Activated T-helper 1 cell treated with anti-CD3 and anti-CD28 coated beads, Interleukin-2, amount 50 U/mL, for 16 hours (primary cell): ENCODE measurements around the gene PNPLA1.
A peak's percentile ranks its signal among the peaks of the same experiment; 100 is the strongest.
"Not testable (repeated sequence)": the region's sequence is repeated elsewhere in the genome, so short reads cannot be mapped to it uniquely, and the experiment has no call there.

Source experiments
- DNase-seq, 2 donors: peaks; one replicate each; pipeline ENCODE4 v3.0.0-alpha.2; 2020; ENCODE audit warnings: low read depth in 1 of 2, low spot score in 1 of 2

Gene PNPLA1

DNA sequence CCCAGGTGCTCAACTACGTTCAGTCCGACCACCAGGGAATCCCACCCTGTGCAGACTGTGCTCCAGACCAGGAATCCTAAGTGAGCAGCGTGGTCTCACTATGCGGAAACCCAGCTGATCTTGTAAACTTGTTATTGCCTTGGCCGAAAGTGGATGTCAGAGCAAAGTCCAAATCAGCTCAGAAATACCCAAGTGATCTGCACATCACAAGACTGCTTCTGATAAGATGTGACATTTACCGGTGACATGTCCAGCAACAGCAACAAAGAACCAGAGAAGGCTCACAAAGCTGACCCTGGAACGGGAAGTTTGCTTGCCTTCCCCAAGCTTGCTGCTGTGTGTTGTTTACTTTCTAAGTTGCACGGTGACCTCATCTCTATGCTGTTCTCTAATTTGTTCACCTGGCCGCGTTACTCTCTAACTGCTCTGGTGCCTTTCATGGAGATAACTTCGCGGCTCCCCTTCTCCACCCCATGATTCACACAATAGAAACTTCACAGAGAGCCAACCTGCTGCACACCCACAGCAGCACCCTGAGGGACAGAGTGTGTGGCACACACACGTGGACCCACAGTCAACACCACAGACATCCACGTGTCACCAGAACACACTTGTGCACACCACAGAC lies 65.1 kb downstream of the PNPLA1 start:
- DNase-seq = no peak

DNA sequence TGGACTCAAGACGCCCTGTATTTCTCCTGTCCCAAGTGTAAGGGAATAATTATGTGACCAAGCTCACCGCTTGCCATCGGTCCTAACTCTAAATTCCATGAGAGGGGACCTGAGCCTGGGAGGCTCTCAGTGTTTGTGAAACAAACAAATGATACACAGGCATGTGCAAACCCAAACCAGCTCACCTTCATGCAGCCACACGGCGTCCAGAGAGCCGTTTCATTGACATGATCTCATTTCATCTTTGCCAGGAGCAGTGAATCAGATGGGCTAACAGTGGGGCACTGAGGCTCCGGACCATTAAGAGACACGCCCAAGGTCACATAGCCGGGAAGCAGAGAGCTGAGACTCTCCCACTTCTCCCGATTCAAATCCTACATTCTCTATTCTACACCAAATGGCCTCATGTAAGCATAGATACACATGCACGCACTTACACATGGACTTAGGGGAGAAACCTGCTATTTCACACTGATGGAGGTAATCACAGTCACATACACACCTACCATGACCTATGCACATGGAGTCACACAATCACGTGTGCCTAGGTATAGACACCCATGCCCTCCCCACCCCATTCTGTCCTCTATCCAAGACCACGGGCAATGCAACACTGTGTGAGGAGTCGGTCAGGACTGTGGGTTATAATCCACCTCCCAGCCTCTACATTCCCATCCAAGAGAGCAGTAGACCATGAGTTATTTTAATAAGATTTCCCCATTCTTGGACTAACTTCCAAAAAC lies 65.8 kb downstream of the PNPLA1 start:
- DNase-seq = no peak

DNA sequence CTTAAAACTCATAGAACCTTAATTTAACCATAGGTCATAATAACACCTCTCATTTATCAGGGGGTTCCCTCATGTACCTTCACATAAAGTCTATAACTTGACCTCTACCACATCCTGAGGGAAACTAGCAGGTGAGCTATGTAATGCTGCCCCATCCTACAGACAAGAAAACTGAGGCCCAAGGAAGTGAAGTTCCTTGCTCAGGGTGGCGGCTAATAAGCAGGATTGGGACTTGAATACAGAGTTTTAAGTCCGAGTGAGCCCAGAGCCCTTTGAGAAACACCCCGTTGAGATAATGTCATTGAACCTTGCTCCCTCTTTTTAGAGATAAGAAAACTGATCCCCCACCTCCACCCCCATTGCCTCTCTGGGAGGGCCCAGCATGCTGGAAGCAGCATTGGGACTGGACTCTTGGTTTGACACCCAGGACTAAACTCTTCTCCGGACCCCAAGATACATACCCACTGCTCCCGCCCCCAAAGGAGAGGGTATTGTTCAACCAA lies 66.4 kb downstream of the PNPLA1 start:
- no peak for DNase-seq

DNA sequence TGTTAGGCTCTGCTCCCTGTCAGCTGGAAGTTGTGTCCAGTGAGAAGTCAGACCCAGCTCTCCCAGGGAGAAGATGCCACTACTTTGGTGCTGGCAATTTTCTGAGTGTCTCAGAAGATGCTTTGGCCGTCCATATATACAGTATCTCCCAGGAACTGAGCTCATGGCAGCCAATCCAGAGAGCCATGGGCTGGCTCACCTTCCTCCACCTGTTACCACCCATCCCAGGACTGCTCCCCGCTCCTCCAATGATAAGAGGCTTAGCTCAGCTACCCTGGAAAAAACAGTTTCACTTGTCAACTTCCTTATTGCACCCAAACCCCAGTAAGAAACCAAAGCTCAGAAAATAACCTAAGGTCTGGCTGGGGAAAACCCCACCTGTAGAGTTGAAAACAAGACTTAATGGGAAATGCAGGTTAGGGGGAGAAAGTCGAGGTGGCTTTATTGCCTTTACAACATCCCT lies 67.0 kb downstream of the PNPLA1 start, which contains the start of gene BNIP5:
Gene BNIP5, minus strand, starts transcription at position 110 of the 463 bp plus-strand sequence. CDS start 6,198 bp downstream, outside the sequence.
- DNase-seq = no peak

DNA sequence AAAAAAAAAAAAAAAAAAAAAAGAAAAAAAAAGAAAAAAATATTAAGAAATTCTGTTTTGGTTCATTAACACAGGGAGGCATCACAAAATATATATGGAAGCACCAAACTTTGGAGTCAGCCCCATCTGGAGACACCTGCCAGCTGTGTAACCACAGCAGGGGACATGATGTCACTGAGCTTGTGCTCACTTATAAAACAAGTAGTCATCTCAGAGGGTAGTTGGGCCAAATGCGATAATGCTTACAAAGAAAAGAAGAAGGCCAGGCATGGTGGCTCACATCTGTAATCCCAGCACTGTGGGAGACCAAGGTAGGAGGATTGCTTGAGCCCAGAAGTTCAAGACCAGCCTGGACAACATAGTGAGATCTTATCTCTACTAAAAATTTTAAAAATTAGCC lies 68.0 kb downstream of the PNPLA1 start:
- DNase-seq = no peak

DNA sequence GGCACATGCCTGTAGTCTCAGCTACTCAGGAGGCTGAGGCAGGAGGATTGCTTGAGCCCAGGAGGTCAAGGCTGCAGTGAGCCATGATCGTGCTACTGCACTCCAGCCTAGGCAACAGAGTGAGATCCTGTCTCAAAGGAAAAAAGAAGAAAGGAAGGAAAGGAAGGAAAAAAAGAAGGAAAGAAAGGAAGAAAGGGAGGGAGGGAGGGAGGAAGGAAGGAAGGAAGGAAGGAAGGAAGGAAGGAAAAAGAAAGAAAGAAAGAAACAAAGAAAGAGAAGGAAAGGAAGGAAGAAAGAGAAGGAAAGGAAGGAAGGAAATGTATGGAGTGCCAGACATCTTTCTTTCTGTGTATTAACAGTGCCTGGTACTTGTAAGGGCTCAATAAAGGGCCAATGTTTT lies 68.4 kb downstream of the PNPLA1 start:
- DNase-seq = not testable (repeated sequence)

DNA sequence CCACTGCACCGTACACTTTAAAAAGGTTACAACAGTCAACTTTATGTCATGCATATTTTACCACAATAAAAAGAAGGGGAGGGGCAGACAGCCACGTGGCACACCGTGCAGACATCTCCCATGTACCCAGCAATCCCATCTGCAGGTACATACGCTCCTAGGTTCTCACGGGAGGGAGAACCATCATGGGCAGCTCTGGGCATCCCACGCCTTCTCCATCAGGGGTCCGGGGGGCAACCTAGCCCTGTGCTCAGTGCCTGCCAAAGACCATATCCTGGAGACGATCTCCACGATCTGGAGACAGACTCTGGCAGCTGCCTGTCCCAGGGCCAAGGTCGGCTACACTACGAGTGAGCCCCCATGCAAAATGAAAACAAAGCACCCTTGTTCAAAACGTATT lies 69.3 kb downstream of the PNPLA1 start:
- DNase-seq = no peak

DNA sequence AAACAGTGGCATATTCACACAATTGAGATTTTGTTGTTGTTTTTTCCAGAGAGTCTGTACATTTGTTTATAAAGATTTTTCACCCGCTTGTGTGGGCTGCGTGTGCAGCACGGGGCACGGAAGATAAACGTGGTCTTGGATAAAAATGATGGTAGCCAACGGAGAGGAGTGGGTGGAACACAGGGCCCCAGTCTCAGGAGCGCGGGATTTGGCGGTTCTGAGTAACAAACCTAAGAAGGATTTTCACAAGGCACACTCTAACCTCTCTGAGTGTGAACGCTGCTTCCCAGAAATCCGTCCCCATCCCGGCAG lies 70.4 kb downstream of the PNPLA1 start:
- no peak for DNase-seq

DNA sequence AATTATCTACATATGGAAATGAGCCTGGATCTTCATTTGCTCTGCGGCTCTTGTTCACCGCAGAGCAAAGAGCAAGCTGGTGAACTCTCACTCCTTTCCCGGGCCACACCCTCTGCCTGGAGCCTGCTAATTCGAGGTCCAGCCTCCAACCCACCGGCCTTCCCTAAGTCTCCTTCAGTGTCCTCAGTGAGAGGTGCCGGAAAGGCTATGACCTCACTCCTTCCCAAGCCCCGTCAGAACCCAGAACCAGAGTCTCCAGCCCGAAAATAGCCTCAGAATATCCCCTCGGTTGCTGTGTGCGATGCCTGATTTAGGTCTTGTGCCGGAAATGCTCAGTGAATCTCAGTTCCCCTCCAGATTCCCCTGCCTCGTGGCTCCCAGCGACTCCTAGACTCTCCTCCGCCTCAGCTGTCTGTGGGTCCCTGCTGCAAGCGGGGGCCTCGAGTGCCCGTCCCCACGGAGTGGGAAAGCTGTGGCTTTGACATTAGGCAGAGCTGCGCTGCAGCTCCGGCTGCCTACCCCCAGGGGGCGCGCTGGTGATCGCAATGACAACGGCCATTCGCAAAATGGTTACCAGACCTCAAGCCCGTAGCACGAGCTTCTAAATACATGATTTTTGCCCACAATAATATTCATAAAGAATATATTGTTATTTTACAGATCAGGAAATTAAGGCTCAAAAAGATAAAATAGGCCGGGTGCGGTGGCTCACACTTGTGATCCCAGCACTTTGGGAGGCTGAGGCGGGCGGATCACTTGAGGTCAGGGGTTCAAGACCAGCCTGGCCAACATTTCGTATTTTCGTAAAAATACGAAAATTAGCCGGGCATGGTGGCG lies 71.0 kb downstream of the PNPLA1 start:
- DNase-seq = peak; percentile 41 to 44

DNA sequence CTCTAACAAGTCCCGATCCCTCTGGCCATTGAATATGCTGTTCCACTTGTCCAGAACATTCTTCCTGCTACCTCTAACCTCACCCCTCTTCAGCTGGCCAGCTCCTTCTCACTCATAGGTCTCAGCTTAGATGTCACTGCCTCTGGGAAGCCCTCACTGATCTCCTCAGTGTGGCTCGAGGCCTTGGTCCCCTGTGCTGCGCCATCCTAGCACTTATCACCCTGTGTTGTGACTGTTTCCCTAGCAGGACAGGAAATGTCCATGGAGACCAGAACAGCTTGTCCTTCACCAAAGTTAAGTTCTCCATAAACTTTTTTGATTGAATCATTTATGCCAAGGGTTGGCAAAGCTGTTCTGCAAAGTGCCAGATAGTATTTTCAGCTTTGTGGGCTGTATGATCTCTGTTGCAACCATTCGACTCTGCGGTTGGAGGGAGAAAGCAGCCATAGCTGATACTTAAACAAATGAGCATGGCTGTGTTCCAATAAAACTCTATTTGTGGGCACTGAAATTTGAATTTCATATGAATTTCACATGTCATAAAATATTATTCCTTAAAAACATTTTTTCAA lies 73.3 kb downstream of the PNPLA1 start:
- no peak for DNase-seq

DNA sequence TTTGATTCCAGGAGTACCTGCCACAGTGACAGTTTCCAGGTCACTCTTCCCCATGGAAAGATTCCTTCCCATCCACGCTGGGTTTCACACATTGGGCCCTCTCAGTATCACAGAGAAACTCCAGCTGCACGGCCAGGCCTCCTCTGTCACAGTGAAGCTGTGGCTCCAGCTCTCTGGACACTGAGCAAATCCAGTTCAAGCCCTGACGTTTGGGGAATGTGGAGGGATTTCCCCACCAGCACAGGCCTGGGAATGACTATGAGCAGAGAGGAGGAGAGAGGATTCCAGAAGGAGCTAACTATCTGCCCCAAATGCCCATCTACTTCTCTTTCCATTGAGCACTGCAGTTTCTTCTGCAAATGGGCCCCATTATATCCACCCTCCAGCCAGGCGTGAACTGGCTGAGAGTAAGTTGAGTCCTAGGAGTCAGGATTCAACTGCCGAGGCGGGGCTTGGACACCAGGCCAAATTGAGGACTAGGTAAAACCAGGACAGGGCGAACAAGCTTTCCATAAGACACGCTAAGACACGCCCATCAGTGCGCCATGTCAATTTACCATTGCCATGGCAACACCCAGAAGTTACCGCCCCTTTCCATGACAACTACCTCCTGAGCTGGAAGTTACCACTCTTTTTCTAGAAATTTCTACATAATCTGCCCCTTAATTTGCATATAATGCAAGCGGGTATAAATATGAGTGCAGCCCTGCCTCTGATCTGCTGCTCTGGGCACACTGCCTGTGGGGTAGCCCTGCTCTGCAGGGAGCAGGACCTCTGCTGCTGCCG lies 76.0 kb downstream of the PNPLA1 start:
- no peak for DNase-seq

DNA sequence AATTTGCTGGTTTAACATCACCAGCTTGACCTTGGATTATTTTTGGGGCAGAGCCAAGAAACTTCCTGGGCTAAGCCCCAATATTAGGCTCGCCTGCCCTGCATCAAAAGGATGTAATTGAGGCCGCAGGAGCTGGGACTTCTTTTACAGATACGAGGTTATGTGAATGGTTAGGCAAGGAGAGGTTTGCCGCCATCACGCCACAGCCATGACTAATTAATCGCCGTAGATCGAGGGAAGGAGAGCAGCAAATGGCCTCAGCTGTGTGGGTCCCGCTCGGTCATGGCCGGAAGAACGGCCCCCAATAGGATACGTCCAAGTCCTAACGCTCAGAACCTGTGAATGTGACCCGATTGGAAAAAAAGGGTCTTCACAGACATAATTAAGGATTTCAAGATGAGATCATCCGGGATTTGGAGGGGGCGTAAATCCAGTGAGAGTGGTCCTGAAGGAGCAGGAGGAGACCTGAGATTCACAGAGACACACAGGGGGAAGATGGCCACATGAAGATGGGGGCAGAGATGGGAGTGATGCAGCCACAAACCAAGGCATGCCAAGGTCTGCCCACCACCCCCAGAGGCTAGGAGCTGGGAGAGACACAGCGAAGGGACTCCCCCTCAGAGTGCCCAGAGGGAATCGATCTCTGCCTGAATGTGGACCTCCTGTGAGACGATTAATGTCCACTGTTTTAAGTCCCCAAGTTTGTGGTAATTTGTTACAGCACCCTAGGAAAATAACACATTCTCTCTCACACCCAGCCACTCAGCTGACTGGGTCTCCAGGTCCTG lies 76.8 kb downstream of the PNPLA1 start:
- no peak for DNase-seq

DNA sequence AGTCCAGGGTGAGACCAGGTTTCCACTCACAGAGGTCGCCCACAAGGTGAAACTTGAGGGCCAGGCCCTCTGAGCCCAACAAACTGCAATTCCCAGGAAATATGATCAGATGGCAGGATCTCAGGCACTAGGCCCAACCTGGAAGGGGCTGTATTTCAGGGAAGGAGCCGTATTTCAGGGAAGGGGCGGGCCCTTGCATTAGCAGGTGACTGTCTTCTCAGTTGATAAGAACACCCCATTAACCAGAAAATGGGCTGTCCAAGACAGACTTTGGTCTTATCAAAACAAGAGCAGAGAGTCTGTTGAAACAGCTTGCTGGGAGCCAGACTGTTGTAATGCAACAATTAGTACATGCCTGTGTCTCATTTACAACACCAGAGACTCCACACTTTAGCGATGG lies 77.8 kb downstream of the PNPLA1 start:
- no peak for DNase-seq

DNA sequence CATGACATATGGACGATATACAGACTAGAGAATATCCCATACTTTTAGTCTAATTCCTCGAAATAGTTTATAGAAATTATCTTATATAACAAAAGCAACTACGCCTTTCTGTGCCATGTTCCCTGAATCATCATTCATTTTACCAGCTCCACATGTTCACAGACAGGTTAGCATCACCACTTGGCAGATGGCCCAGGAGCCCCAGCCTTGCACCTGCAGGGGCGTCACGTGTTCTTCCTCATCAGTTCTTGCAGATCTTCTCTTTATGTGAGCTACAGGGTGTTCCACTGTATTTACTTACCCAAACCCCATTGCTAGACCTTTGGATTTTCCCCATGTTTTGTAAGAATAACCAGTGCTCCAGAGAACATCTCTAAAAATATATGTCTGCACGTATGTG lies 79.4 kb downstream of the PNPLA1 start:
- no peak for DNase-seq

DNA sequence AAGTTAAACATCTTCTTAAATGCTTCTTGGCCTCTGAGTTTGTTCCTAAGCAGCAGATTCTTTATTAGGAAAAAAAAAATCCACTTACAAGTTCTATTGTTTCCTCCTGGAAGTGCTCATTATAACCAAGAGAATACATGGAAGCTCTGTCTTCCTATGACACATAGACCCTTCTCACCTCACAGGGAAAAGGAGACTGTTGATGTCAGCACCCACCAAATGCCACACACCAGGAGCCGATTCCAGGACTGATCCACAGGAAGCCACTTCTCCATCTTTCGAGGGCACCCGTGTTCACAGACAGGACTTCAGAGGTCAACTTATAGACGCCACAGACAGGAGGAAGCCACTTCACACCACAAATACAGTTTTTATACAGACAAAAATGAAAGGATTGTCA lies 80.2 kb downstream of the PNPLA1 start:
- DNase-seq = no peak

DNA sequence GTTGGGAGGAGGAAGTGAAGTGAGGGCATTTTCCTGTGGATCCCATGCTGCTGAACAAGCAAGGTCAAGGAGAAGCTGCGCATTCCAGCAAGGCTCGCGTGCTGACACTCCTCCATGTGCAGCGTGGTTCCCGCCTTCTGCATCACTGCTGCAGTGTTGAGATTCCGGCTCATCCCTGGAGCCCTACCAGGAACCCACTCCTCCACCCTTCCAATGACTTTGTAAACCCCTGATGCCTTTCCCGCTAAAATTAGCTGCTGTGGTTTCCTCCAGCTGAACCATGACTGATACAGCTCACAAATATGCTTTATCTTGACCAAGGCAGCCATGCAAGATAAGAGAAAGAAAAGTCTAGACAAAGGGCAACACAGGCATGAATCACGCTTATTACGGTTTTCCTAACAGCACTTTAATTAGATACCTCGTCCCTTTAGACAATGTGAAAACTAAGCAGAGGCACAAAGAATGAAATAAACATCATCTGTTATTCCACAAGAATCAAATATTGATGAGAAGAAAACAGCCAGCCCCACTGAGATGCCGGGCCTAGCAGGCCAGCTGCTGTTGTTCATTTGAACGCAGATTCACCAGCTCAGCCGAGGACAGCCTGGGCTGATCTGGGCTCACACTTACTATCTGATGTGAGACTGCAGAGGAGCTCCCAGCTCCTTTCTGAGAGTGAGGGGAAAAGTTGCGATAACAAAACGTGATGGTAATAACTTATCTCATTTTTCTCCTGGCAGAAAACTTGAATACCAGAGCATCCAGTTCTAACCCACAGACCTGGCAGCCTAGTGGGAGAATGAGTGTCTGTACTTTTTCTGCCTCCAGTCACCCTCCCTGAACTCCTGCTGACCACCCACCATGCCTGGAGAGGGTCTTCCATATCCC lies 81.1 kb downstream of the PNPLA1 start:
- DNase-seq = no peak

DNA sequence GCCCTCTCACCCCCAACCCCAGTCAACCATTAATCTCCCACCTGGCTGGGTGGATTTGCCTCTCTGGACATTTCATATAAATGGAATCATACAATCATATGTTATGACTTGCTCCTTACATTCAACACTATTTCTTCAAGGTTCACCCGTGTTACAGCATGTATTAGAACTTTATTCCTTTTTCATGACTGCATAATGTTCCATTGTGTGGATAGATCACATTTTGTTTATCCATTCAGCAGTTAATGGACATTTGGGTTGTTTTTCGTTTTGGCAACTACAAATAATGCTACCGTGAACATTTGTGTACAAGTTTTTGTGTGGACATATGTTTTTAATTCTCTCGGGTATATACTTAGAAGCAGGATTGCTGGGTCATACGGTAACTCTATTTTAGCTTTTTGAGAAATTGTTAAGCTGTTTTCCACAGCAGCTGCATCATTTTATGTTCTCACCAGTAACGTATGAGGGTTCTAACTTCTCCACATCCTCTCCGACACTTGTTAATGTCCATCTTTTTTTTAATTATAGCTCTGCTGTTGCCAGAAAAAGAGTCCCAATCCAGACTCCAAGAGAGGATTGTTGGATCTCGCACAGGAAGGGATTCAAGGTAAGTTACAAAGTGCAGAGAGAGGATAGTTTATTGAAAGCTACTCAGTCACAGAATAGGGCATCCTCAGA lies 82.8 kb downstream of the PNPLA1 start:
- DNase-seq = no peak

DNA sequence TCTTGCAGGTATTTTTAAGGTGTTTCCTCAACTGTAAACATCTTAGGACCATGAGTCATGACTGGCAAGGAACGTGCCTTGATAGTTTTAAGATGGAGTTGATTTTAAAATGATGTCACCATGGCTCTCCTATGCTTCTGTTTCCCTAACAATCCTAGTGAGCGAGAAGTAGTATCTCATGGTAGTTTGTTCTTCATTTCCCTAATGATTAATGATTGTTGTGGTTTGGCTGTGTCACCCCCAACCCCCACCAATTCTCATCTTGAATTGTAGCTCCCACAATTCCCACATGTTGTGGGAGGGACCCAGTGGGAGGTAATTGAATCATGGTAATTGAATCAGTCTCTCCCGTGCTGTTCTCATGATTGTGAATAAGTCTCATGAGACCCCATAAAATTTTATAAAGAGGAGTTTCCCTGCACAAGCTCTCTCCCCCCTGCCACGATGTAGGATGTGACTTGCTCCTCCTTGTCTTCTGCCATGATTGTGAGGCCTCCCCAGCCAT lies 83.6 kb downstream of the PNPLA1 start:
- no peak for DNase-seq
